Measurements from ENCODE around the gene CCDC33.
"Not testable (repeated sequence)": the region's sequence is repeated elsewhere in the genome, so short reads cannot be mapped to it uniquely, and the experiment has no call there.

Gene CCDC33

GRCh38 chr15:74357514-74357913 lies 121.4 kb downstream of the CCDC33 start:
- ATAC-seq; DNase-seq; H3K27ac Mint-ChIP-seq; H3K36me3 Mint-ChIP-seq (ENCODE audit: low read depth); H3K4me3 Mint-ChIP-seq; H3K9me3 Mint-ChIP-seq; H3K4me1 Mint-ChIP-seq: not testable (repeated sequence)
- peaks cover 16% of the 10 kb centered on the region for H3K27me3 Mint-ChIP-seq

- not testable (repeated sequence) for H3K36me3 Mint-ChIP-seq (ENCODE audit: low read depth); DNase-seq; H3K9me3 Mint-ChIP-seq; ATAC-seq; H3K27ac Mint-ChIP-seq; H3K4me3 Mint-ChIP-seq; H3K4me1 Mint-ChIP-seq
- peaks cover 13% of the 10 kb centered on the region for H3K27me3 Mint-ChIP-seq
Measured at GRCh38 chr15:74359376-74359775, 123.2 kb downstream of the CCDC33 start.

DNA sequence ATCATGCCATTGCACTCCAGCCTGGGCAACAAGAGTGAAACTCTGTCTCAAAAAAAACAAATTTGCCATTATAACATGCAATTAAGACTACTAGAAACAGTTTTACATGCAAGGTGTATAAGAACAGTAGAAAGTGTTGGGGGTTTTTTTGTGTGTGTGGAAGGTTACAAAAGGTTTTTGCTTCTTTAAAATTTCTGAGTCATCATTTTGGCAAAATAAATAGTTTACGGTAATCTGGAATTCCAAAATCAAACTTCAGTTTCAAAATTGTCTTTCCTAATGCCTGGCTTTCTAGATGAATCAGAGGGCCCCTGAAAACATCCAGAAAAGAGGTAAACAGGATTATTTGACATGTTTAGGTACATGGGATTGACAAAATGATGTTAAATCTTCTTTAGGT lies 124.7 kb downstream of the CCDC33 start:
- not testable (repeated sequence) for H3K4me1 Mint-ChIP-seq; H3K36me3 Mint-ChIP-seq (ENCODE audit: low read depth); H3K9me3 Mint-ChIP-seq; H3K4me3 Mint-ChIP-seq; H3K27ac Mint-ChIP-seq; DNase-seq; ATAC-seq
- H3K27me3 Mint-ChIP-seq, result peaks cover 12% of the 10 kb centered on the region

DNA sequence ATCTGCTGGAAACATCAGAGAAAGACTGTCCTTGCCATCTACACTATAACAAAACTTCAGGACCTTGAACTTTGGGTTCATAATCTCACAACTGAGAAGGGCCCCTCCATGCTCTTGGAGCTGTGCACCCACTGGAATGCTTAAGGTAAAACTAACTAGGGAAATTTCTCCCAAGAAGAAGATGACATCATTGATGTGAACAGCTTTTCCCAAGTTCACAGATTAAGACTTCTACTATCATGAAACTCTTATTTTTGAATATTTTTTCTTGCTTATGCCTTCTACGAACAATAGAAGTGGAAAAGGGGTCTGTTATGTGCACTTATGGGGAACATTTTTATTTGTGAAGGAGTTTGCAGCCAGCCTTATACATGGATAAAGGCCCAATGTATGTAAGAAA lies 126.4 kb downstream of the CCDC33 start:
- Mint-ChIP-seq H3K27ac (no peak overlapping the region), H3K4me1 (peaks cover 6% of the 10 kb centered on the region), H3K9me3 (no peaks in the 10 kb centered on the region), H3K27me3 (peaks cover 25% of the 10 kb centered on the region), H3K36me3 (ENCODE audit: low read depth) (no peaks in the 10 kb centered on the region), H3K4me3 (no peak overlapping the region)
- no peak for DNase-seq
- no peak for ATAC-seq

- no peak for DNase-seq
- peak overlapping the region; percentile 63 for H3K4me3 Mint-ChIP-seq
- peaks cover 44% of the 10 kb centered on the region for H3K27me3 Mint-ChIP-seq
- no peaks in the 10 kb centered on the region for H3K9me3 Mint-ChIP-seq
- peak overlapping the region; percentile 27 for H3K27ac Mint-ChIP-seq
- no peaks in the 10 kb centered on the region for H3K36me3 Mint-ChIP-seq (ENCODE audit: low read depth)
- peaks cover 6% of the 10 kb centered on the region for H3K4me1 Mint-ChIP-seq
- ATAC-seq, result no peak
Measured at GRCh38 chr15:74364936-74365597, 128.9 kb downstream of the CCDC33 start.

DNA sequence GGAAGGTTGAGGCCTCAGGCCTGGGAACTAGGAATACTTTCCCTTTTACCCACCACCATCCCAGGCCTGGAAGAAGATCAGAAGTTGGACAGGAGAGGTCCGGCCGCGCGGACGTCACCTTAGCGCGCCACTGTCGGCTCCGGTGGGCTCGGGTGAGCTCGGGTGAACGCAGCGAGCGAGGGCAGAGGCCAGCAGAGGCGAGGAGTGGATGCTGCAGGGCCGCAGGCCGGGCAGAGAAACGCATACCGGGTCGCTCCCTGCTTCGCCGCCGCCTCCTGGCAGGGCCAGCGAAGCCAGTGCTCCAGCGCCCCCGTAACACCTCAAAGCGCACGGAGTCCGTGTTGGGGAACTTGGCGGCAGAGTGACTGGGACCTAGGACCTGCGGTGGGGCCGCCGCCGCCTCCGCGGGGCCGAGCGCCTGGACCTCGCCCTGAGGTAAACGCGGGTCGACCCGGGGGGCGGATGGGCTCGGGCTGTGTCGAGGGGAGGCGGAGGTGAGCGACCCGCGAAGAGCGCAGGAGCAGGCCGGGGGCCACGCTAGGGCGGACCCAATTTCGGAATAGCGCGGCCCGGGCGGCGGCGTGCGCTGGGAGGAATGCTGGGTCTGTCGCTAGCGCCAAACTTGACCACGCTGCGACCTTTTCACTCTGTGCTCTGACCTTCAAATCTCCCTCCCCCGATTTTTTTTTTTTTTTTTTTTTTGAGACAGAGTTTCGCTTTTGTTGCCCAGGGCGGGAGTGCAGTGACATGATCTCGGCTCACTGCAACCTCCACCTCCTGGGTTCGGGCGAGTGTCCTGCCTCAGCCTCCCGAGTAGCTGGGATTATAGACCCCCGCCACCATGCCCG lies 129.7 kb downstream of the CCDC33 start:
- peak; percentile 84 for ATAC-seq
- Mint-ChIP-seq H3K27me3 (peaks cover 44% of the 10 kb centered on the region), H3K4me1 (peaks cover 6% of the 10 kb centered on the region), H3K9me3 (no peaks in the 10 kb centered on the region), H3K27ac (peak overlapping the region; percentile 27), H3K36me3 (ENCODE audit: low read depth) (no peaks in the 10 kb centered on the region), H3K4me3 (peak overlapping the region; percentile 63)
- DNase-seq, result peak; percentile 44

DNA sequence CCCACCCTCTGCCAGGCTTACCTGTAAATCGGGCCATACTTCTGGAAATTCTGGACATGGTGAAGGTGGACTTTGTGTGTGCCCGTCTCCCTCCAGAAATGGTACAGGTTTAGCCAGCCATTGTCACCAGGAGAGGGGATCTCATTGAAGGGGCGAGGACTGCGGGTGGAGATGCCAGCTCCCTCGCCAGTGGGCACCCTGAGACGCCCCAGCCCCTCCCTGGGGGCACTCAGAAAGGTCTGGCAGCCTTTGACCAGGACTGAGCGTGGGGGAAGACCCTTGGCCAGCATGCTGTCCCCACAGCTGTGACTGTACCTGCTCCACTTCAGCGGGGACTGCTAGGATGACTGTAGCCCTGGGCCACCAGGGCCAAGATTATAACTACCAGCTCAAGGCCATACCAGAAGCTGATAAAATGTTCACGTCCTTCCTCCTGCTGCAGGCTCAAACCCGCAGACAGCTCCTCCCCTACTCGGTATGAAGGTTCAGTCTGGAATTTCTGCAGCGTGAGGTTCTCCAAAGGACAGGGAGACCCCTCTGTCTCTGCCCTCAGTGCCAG lies 131.2 kb downstream of the CCDC33 start, which contains the start of gene CYP11A1:
TSS of gene CYP11A1 (minus strand) at position 351 of the 559 bp plus-strand sequence. CDS start at position 290, 61 bp downstream.
- Mint-ChIP-seq H3K36me3 (ENCODE audit: low read depth) (no peaks in the 10 kb centered on the region), H3K27me3 (peaks cover 44% of the 10 kb centered on the region), H3K4me3 (peak within 1 kb of the TSS; percentile 25), H3K4me1 (peaks cover 6% of the 10 kb centered on the region), H3K9me3 (no peaks in the 10 kb centered on the region), H3K27ac (no peak within 1 kb of the TSS)
- DNase-seq (no peak), ATAC-seq (no peak)

DNA sequence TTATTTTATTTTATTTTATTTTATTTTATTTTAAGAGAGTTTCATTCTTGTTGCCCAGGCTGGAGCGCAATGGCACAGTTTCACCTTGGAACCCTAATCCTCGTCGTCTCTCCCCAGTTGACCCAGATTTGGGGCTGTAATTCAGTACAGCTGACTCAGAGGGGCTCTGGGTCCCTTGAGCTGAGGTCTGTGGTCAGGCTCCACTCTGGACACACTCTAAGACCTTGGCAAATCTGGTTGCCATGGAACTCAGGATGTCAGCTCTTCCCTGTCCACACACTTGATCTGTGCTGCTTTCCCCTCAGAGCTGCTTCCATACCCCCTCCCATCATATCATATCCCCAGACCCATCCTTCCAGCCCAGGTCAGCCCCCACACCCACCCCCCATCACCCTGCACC lies 132.0 kb downstream of the CCDC33 start:
- ATAC-seq, result no peak
- Mint-ChIP-seq H3K4me3 (no peak overlapping the region), H3K27me3 (peaks cover 44% of the 10 kb centered on the region)

GRCh38 chr15:74369084-74369745 lies 133.1 kb downstream of the CCDC33 start:
- H3K36me3 Mint-ChIP-seq (ENCODE audit: low read depth), result no peaks in the 10 kb centered on the region
- H3K4me1 Mint-ChIP-seq, result peaks cover 9% of the 10 kb centered on the region
- no peak for ATAC-seq
- DNase-seq, result no peak
- no peak overlapping the region for H3K27ac Mint-ChIP-seq
- H3K4me3 Mint-ChIP-seq, result no peak overlapping the region
- H3K9me3 Mint-ChIP-seq, result no peaks in the 10 kb centered on the region
- peaks cover 44% of the 10 kb centered on the region for H3K27me3 Mint-ChIP-seq

More for the DNA sequence above, 132.0 kb downstream of the CCDC33 start:
- Mint-ChIP-seq H3K27ac (no peak overlapping the region), H3K36me3 (ENCODE audit: low read depth) (no peaks in the 10 kb centered on the region), H3K4me1 (peaks cover 6% of the 10 kb centered on the region), H3K9me3 (no peaks in the 10 kb centered on the region)
- no peak for DNase-seq

DNA sequence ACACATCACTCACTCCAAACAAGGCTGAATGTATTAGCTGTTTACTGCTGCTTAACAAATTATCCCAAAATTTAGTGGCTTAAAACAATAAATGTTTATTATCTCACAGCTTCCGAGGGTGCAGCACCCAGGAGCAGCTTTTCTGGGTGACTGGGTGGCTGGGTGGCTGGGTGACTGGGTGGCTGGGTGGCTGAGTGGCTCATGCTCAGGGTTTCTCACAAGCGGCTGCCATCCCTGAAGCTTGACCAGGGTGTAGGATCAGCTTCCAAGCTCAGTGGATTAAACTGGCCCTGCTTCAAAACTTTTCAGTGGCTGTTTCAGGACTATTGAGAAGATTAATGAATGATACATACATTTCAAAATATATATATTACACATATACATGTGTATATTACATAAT lies 133.6 kb downstream of the CCDC33 start:
- Mint-ChIP-seq H3K4me1 (peaks cover 14% of the 10 kb centered on the region), H3K27me3 (peaks cover 39% of the 10 kb centered on the region), H3K27ac (peak overlapping the region; percentile 6), H3K36me3 (ENCODE audit: low read depth) (no peaks in the 10 kb centered on the region), H3K9me3 (no peaks in the 10 kb centered on the region), H3K4me3 (no peak overlapping the region)
- ATAC-seq (no peak), DNase-seq (no peak)

GRCh38 chr15:74370471-74370870 lies 134.3 kb downstream of the CCDC33 start:
- ATAC-seq (no peak), DNase-seq (no peak)
- H3K4me1 Mint-ChIP-seq, result peaks cover 17% of the 10 kb centered on the region
- peaks cover 33% of the 10 kb centered on the region for H3K27me3 Mint-ChIP-seq
- no peaks in the 10 kb centered on the region for H3K9me3 Mint-ChIP-seq
- H3K36me3 Mint-ChIP-seq (ENCODE audit: low read depth), result no peaks in the 10 kb centered on the region
- H3K27ac Mint-ChIP-seq, result no peak overlapping the region
- no peak overlapping the region for H3K4me3 Mint-ChIP-seq

GRCh38 chr15:74373056-74373650 lies 137.0 kb downstream of the CCDC33 start:
- no peaks in the 10 kb centered on the region for H3K36me3 Mint-ChIP-seq (ENCODE audit: low read depth)
- ATAC-seq, result no peak
- H3K27me3 Mint-ChIP-seq, result peaks cover 14% of the 10 kb centered on the region
- peak overlapping the region; percentile 77 for H3K27ac Mint-ChIP-seq
- no peaks in the 10 kb centered on the region for H3K9me3 Mint-ChIP-seq
- H3K4me3 Mint-ChIP-seq, result peak overlapping the region; percentile 80
- no peak for DNase-seq
- H3K4me1 Mint-ChIP-seq, result peaks cover 42% of the 10 kb centered on the region

- peak overlapping the region; percentile 77 for H3K27ac Mint-ChIP-seq
- H3K36me3 Mint-ChIP-seq (ENCODE audit: low read depth), result no peaks in the 10 kb centered on the region
- H3K4me3 Mint-ChIP-seq, result peak overlapping the region; percentile 80
- ATAC-seq, result peak; percentile 84
- H3K27me3 Mint-ChIP-seq, result peaks cover 7% of the 10 kb centered on the region
- H3K9me3 Mint-ChIP-seq, result no peaks in the 10 kb centered on the region
- peak; percentile 94 for DNase-seq
- peaks cover 51% of the 10 kb centered on the region for H3K4me1 Mint-ChIP-seq
Measured at GRCh38 chr15:74373731-74374647, 137.9 kb downstream of the CCDC33 start.

All from activated naive CD8-positive, alpha-beta T cell treated with anti-CD3 and anti-CD28 coated beads, Interleukin-2, amount 50 U/mL, for 24 hours (primary cell).